GM10847 (cell line): Measurements from ENCODE around the gene RNF146.

Source experiments
- POLR2A ChIP-seq: IDR thresholded peaks from 2 replicates; pipeline ENCODE4 v1.6.1; 2011; ENCODE audit not compliant: insufficient read length; ENCODE audit errors: extremely low read depth

Gene RNF146

GRCh38 chr6:127302728-127303660 is 36.3 kb downstream of the RNF146 start:
- no peak for TF ChIP-seq POLR2A

DNA sequence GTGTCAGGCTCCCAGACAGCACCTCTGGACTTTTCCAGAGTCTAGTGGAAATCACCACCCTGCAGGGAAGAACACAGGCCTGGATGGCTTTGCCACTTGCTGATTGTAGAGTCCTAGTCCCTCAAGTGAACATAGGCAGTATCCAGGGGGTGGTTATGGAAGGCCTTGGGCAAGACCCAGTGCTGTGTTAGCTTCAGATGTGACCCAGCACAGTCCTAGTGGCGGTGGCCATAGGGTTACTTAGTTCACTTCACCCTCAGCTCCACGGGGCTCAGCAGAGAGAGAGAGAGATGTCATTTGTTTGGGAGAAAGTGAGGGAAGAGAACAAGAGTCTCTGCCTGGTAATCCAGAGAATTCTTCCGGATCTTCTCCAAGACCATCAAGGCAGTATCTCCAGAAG is 37.3 kb downstream of the RNF146 start:
- TF ChIP-seq POLR2A: no peak

GRCh38 chr6:127305741-127306140 is 39.1 kb downstream of the RNF146 start:
- TF ChIP-seq POLR2A: no peak

DNA sequence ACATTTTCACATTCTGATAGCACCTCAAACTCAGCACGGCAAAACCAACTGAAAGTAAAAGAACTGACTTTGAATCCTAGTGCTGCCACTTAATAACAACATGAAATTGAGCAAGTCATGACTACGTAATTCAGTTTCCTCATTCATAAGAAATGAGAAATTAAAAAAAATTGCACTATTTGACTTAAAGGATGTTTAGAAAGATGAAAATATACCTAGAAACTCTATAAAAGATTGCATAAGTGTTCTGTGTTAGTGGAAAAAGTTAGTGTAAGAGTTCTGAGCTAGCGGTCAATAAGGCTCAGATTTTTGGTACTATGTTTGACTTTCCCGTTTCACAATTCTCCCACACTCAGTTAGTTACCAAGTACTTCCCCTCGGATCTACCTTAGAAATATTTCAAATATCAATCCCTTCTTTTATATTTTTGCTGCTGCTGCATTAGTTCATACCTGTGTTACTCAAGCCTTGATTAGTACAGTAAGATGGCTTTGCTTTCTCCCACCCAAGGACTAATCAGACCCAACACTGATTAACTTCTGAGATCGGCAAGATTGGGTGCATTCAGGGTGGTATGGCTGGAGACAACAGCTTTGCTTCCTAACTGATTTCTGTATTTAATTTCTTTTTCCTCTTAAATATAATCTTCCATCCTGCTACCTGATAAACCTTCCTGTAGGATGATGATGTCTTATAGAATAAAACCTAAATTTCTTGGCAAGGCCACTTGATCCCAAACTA is 50.9 kb downstream of the RNF146 start:
- no peak for TF ChIP-seq POLR2A

DNA sequence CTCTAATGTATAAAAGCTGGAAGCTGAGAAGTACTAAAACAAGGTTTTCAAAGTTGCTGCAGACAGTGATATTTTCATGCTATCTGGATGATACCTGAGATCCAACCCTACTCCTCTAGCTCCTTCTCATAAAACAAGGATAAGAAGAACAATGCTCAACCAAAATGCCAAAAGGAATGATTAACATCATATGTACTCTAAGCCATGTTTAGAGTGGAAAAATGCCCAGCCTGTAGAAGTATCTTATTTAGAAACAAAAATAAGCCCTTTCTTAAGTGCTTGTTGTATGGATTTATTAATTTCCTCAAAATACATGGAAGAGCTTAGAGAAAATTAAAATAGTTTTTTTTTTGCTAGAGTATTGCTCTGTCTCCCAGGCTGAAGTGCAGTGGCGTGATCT is 53.0 kb downstream of the RNF146 start:
- no peak for TF ChIP-seq POLR2A

DNA sequence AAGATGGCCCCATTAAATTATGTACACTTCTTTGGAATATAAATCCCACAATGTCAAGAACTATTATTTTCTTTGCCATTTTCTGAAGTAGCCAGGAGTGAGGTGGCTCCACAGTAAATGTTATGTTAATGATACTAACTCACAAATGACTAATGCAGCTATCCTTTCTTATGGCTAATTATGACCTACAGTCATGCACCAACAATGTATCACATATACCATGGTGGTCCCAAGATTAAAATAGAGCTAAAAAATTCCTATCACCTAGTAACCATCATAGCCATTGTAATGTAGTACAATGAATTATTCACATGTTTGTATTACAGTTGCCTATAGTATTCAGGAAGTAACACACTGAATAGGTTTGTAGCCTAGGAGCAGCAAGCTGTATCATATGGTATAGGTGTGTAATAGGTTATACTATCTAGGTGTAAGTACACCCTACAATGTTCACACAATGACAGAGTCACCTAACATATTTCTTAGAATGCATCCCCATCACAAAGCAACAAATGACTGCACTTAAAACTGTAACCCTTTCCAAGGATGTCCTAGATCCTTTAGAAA is 61.5 kb downstream of the RNF146 start:
- no peak for TF ChIP-seq POLR2A

- no peak for TF ChIP-seq POLR2A
Observed at GRCh38 chr6:127332383-127332961, 65.8 kb downstream of the RNF146 start.
